A673 (cell line): ENCODE measurements around the gene SKI. TPM values are rescaled to one million over a fixed set of nuclear protein-coding genes. Genes with fewer than 3 reads are reported as not detected.
"Not testable (repeated sequence)": the region's sequence is repeated elsewhere in the genome, so short reads cannot be mapped to it uniquely, and the experiment has no call there.

Source experiments
- BruUV-seq: library from RNA; stranded (reverse); fragments of 400-500 nt; replicated peaks from 2 replicates; lab custom pipeline; 2021; lab: Mats Ljungman, UMichigan
- CTCF ChIA-PET: fragments of 300-600 bp; sonication (Branson Sonifier 250); formaldehyde crosslinking; loops from one replicate; lab custom pipeline; 2022; ENCODE audit warnings: antibody characterized with exemption; lab: Charles Lee
- POLR2A ChIA-PET: fragments of 300-600 bp; sonication (Branson Sonifier 250); formaldehyde crosslinking; loops from one replicate; lab custom pipeline; 2022; ENCODE audit warnings: antibody characterized with exemption; ENCODE audit not compliant: low non-redundant PET; lab: Charles Lee
- DNase-seq: peaks from one replicate; pipeline ENCODE4 v3.0.0-alpha.2; 2015; ENCODE audit warnings: low spot score
- H3K27ac ChIP-seq: fragments of 200-600 bp; sonication (generic); 2 replicates; pipeline ENCODE4 v1.5.1; 2016; ENCODE audit warnings: mixed run types, low read depth, mild to moderate bottlenecking, mixed read lengths, antibody characterized with exemption, low read length; ENCODE audit not compliant: poor library complexity, severe bottlenecking
- H3K27me3 ChIP-seq: fragments of 200-600 bp; sonication (generic); replicated peaks from 2 replicates; pipeline ENCODE4 v1.6.1; 2017; ENCODE audit warnings: mixed run types, low read depth, mild to moderate bottlenecking, mixed read lengths, antibody characterized with exemption, low read length; ENCODE audit not compliant: insufficient read depth, poor library complexity
- H3K36me3 ChIP-seq: fragments of 200-600 bp; sonication (generic); 2 replicates; pipeline ENCODE4 v1.6.1; 2016; ENCODE audit warnings: mixed run types, mild to moderate bottlenecking, mixed read lengths, antibody characterized with exemption, low read length; ENCODE audit not compliant: insufficient read depth, poor library complexity, severe bottlenecking
- H3K4me1 ChIP-seq: fragments of 200-600 bp; sonication (generic); 2 replicates; pipeline ENCODE4 v1.6.1; 2017; ENCODE audit warnings: mixed run types, mild to moderate bottlenecking, mixed read lengths, antibody characterized with exemption, low read length; ENCODE audit not compliant: insufficient read depth, poor library complexity, severe bottlenecking
- H3K4me3 ChIP-seq: fragments of 200-600 bp; sonication (generic); 2 replicates; pipeline ENCODE4 v1.5.1; 2016; ENCODE audit warnings: low read depth, mixed run types, mild to moderate bottlenecking, mixed read lengths, low read length; ENCODE audit not compliant: poor library complexity, severe bottlenecking
- H3K9me3 ChIP-seq: fragments of 200-600 bp; sonication (generic); 2 replicates; pipeline ENCODE4 v1.6.1; 2016; ENCODE audit warnings: mixed run types, low read depth, mild to moderate bottlenecking, mixed read lengths, antibody characterized with exemption, low read length; ENCODE audit not compliant: poor library complexity, severe bottlenecking
- CTCF ChIP-seq: fragments of 300-800, 200-600 bp; sonication (generic); conservative IDR thresholded peaks from 2 replicates; pipeline ENCODE4 v1.5.1; 2017; ENCODE audit warnings: low read depth, mild to moderate bottlenecking, antibody characterized with exemption, low read length, moderate library complexity, mixed read lengths
- EZH2 ChIP-seq: fragments of 200-600 bp; sonication (generic); IDR thresholded peaks from 2 replicates; pipeline ENCODE4 v1.6.1; 2017; ENCODE audit warnings: borderline replicate concordance, low read depth, mild to moderate bottlenecking, mixed read lengths, antibody characterized with exemption, low read length; ENCODE audit not compliant: poor library complexity, severe bottlenecking
- intact Hi-C: fragments of 100-400 bp; cut with micrococcal nuclease; formaldehyde crosslinking; loops from one replicate; pipeline ENCODE4 v1.10.0; 2022; ENCODE audit not compliant: unreplicated experiment
- total RNA-seq: library from RNA; stranded (reverse); gene quantifications from 2 replicates; pipeline ENCODE4 v1.2.3, GENCODE V29; 2021

Gene SKI
- total RNA-seq, 1 experiment from 2014 or later = 88.1 TPM

GRCh38 chr1:2331200-2331544 lies 103.1 kb downstream of the SKI start:
- POLR2A ChIA-PET = no interaction called here
- no peak overlapping the region for H3K27ac ChIP-seq
- no peaks in the 10 kb centered on the region for H3K9me3 ChIP-seq
- CTCF ChIA-PET = no interaction called here
- BruUV-seq = no TSS peak
- H3K27me3 ChIP-seq = no peaks in the 10 kb centered on the region
- H3K4me1 ChIP-seq = no peaks in the 10 kb centered on the region
- DNase-seq = no peak
- no peak for TF ChIP-seq CTCF
- no peak for TF ChIP-seq EZH2
- intact Hi-C loops = no loop called here
- no peaks in the 10 kb centered on the region for H3K36me3 ChIP-seq
- no peak overlapping the region for H3K4me3 ChIP-seq

GRCh38 chr1:2331580-2331979 lies 103.5 kb downstream of the SKI start:
- CTCF ChIA-PET, H3K27ac ChIP-seq, intact Hi-C loops, H3K27me3 ChIP-seq, H3K4me1 ChIP-seq, DNase-seq, H3K9me3 ChIP-seq, BruUV-seq, H3K36me3 ChIP-seq, H3K4me3 ChIP-seq, POLR2A ChIA-PET: not testable (repeated sequence)

- POLR2A ChIA-PET = no interaction called here
- Histone ChIP-seq H3K9me3 (no peaks in the 10 kb centered on the region), H3K4me1 (no peaks in the 10 kb centered on the region), H3K27ac (no peak overlapping the region), H3K4me3 (no peak overlapping the region), H3K36me3 (no peaks in the 10 kb centered on the region), H3K27me3 (no peaks in the 10 kb centered on the region)
- CTCF ChIA-PET = no interaction called here
- no peak for TF ChIP-seq EZH2
- TF ChIP-seq CTCF = no peak
- BruUV-seq = no TSS peak
- intact Hi-C loops = no loop called here
- no peak for DNase-seq
Measured at GRCh38 chr1:2334366-2334765, 106.2 kb downstream of the SKI start.

- H3K4me3 ChIP-seq = no peak overlapping the region
- DNase-seq = no peak
- no TSS peak for BruUV-seq
- intact Hi-C loops = no loop called here
- H3K36me3 ChIP-seq = no peaks in the 10 kb centered on the region
- TF ChIP-seq CTCF (no peak), EZH2 (no peak)
- ChIA-PET CTCF (no interaction called here), POLR2A (no interaction called here)
- no peaks in the 10 kb centered on the region for H3K9me3 ChIP-seq
- H3K27ac ChIP-seq = no peak overlapping the region
- no peaks in the 10 kb centered on the region for H3K4me1 ChIP-seq
- no peaks in the 10 kb centered on the region for H3K27me3 ChIP-seq
Measured at GRCh38 chr1:2334883-2335534, 106.9 kb downstream of the SKI start.
